Vagina (tissue), 2 donors: ENCODE results near the gene SLC25A1.

Source experiments
- CTCF ChIP-seq, 3 experiments: fragments of 450-650 bp in 2 of 3; fragments of 200-600 bp in 1 of 3; sonication (generic) in 1 of 3; IDR thresholded peaks; one replicate each; pipeline ENCODE4 v1.5.1; 2017 to 2019; ENCODE audit warnings: antibody characterized with exemption in 3 of 3, mild to moderate bottlenecking in 2 of 3, moderate library complexity in 2 of 3
- POLR2A ChIP-seq, 2 donors: fragments of 450-650 bp; IDR thresholded peaks; one replicate each; pipeline ENCODE4 v1.6.1; 2017; ENCODE audit warnings: antibody characterized with exemption in 2 of 2, mild to moderate bottlenecking in 2 of 2, moderate library complexity in 2 of 2

DNA sequence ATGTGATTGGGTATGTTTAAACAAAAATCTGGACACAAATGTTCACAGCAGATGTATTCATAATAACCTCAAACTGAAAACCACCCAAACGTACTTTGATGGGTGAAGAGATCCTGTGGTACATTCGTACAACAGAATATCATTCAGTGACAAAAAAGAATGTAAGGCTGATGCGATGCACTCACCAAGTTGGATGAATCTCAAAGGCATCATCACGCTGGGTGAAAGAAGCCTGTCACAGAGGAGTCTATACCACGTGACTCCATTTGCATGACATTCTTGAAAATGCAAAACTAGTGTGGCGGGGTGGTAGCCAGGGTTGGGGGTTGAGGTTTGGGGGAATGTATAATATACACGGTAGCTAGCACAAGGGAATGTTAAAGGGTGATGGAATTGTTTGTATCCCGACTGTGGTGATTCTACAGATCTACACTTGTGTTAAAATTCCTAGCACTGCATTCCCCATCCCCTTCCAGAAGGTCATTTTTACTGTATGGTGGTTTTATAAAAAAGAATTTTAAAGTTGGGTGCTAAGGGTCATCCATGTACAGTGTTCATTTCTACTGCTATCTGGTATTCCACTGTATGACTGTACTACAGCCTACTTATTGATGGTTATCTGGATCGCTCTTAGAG lies 35.0 kb upstream of the SLC25A1 start:
- no peak for TF ChIP-seq CTCF (IDR thresholded peaks at IDR 0.05)
- no peak for TF ChIP-seq POLR2A (IDR thresholded peaks at IDR 0.05)
